Measurements from ENCODE around the gene GFER. TPM values are rescaled to one million over a fixed set of nuclear protein-coding genes. Genes with fewer than 3 reads are reported as not detected.
A peak's percentile ranks its signal among the peaks of the same experiment; 100 is the strongest.
"Not testable (repeated sequence)": the region's sequence is repeated elsewhere in the genome, so short reads cannot be mapped to it uniquely, and the experiment has no call there.

The GFER gene
- total RNA-seq, 2 donors from 2014 or later, result 18.1 to 20.6 TPM

DNA sequence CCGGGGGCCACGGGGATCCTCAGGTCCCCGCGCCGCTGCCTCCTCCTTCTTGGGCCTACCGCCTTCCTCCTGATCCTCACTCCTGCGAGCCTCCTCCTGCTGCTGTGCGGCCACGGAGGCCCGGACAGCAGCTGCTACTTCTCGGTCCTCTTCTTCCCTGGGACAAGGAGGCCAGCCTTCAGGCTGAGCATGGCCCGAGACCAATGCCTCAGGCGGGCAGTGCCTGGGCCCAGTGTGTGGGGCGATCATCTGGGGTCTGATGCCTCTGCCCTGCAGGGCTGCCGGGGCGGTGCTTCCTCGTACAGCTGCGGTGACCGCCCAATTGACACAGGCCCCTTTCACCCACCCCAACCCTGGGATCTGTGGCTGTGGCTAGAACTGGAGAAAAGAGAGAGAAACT is 17.0 kb downstream of the GFER start:
- ATAC-seq (no peak), DNase-seq (no peak)
- intact Hi-C loops (cut with DNase I), result no loop called here

DNA sequence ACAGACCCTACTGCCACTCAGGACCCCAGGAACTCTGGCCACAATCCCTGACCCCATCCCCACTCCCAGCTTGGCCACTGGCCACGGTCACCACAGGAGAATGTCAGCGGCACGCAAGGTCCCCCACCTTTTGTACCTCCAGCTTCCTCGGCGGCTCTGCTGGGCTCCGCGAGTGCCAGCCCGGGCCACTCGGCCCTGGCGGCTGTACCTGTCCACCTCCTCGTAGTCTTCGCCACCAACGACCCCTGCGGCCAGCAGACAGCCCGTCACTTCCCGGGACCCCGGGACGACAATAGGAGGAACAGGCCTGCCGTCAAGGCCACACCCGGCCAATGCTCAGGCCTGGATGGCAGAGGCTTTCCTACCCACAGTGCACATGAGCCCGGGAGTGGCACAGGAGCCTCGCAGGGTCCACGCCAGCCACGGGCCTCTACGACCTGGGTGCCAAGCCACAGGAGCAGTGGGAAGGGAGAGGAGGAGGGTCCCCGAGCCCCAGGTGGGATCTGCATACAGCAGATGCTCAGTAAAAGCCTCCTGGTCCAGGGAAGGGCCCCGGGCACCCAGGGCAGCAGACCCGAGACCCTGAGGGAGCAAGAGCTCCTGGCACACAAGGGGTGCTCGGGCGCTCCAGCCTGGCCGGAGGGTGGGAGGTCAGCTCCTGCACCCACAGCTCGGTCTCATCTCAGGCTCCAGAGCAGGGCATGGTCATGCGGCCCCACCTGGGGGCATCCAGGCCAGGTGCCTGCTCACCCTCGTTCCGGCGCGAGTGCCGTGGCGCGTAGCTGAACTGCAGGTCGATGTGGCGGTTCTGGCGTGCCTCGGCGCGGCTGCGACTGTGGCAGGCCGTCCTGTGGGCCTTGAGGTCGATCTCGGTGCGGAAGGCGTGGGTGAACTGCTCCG is 17.7 kb downstream of the GFER start:
- ATAC-seq (no peak), DNase-seq (no peak)
- intact Hi-C loops (cut with DNase I), result no loop called here

GRCh38 chr16:2002406-2003230 is 18.6 kb downstream of the GFER start:
- intact Hi-C loops (cut with DNase I), result no loop called here
- DNase-seq (peak; percentile 21), ATAC-seq (no peak)

DNA sequence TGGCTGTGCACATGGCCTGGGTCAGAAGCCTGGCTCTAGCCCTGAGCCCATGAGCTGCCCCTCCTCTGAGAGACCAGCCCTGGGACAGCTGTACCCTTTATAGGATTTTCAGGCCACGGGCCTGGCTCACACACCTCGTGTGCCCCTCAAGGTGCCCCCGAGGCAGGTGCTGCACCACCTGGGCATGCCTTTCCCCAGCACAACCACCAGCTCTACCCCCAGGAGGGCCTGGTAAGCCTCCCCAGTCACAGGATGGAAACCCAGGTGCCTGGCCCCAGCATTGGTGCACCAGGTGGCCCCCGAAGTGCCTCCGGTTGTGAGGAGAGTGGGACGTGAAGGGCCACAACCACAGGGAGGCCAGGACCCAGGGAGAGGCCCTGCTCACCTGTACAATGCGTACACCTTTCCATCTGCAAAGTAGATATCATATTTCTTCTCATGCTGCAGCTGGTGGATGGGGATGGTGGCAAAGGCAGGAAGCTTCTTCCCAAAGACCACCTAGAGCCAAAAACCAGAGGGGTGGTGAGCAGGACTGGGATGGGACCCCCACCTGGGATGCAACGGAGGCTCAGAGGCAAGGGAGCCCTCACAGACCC is 19.3 kb downstream of the GFER start:
- ATAC-seq (no peak), DNase-seq (no peak)
- intact Hi-C loops (cut with DNase I), result no loop called here

DNA sequence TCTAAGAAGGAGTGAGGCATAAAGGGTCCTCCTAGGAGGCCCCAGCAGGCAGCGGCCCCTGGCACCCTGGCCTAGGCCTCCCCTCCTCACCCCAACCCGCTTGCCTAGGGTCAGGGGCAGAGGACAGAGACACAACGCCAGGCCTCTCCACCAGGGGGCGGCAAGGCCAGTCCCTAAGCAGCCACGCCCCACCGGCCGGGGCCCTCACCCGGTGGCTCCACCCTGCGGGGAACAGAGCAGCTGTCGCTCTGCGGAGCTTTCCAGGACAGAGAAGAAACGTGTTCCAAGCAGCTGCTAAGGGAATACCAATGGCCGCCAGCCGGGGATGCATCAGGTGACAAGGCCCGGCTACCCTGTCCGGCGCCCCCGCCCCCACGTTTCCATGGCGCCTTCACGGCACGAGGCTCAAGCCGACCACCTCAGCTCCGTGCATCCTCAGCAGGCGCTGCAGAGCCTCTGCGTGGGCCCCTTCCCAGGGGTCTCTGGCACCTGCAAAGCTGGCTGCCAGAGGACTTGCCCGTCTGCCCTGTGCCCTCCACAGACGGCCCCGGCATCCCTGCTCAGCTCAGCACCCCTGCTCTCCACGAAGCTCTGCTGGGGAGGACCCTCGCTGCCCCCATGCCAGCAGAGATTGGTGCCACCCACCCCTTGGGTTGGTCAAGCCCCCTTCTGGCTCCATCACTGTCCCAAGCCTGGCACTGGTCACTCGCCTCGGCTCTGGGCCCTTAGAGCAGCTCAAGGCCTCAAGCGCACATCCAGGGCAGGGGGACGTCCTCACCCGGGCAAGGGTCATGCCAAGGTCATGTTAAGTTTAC is 20.0 kb downstream of the GFER start:
- ATAC-seq (peak; percentile 73 to 74), DNase-seq (peak; percentile 92)
- intact Hi-C loops (cut with DNase I), result no loop called here

GRCh38 chr16:2004795-2005517 is 21.0 kb downstream of the GFER start:
- DNase-seq (no peak), ATAC-seq (no peak)
- intact Hi-C loops (cut with DNase I), result no loop called here

DNA sequence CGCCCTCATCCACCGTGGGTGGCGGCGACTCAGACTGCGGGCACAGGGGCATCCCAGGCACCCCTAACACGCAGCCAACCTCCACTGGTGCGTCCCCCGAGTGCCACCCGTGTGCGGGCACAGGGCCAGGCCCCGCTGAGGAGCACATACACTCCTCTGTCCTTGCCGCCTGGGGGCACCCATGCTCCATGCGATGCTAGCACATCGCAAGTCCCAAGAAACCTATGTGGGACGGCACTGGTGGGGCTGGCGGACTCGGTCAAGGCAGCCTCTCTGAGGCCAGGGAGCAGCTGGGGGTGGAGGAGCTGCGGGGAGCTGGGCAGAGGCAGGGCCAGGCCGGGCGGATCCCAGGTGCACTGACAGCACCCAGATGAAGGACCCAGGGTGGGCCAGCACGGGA is 21.7 kb downstream of the GFER start:
- DNase-seq, result no peak
- no peak for ATAC-seq
- intact Hi-C loops (cut with DNase I), result no loop called here

GRCh38 chr16:2006317-2006716 is 22.3 kb downstream of the GFER start:
- DNase-seq, result no peak
- intact Hi-C loops (cut with DNase I), result no loop called here
- ATAC-seq, result no peak

DNA sequence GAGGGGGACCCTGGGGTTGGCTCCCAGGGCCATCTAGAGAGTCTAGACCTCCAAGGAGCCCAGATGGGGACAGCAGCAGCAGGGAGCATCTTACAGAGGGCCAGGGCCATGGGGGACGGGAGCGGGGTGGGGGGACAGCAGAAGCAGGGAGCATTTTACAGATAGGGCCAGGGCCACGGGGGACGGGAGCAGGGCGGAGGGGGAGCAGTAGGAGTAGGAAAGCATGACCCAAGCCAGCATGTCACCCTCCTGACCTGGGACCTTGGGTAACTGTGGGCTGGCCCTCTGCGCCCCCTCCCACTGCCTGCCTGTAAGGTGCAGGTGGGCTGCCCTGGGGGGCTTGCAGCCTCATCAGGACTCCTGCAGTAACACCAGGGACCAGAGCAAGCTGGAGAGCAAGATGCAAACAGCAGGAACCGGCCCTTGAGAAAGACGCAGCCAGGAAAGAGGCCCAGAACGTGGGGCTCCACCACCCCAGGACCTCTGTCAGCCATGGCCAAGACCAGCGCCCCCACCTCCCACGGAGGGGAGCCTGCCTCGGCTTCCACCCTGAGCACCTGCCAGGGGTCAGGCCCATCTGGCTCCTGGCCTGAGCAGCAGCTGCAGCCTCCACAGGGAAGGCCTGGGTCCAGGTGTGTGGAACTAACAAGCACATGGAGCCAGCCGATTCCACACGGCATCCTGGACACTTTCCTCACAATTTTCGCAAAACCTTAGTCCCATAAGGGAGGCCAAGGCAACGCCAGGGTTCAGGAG is 23.3 kb downstream of the GFER start:
- DNase-seq (no peak), ATAC-seq (no peak)
- intact Hi-C loops (cut with DNase I), result no loop called here

- DNase-seq (peak; percentile 68), ATAC-seq (peak in 1 of 2 donors; percentile 60)
- intact Hi-C loops (cut with DNase I), result no loop called here
Observed at GRCh38 chr16:2008009-2008526, 24.1 kb downstream of the GFER start.

- ATAC-seq (peak; percentile 2 to 3), DNase-seq (no peak)
- intact Hi-C loops (cut with DNase I), result no loop called here
Observed at GRCh38 chr16:2008631-2009163, 24.7 kb downstream of the GFER start.

- intact Hi-C loops (cut with DNase I), result no loop called here
- ATAC-seq, result peak; percentile 3 to 6
- DNase-seq, result no peak
Observed at GRCh38 chr16:2009164-2009711, 25.2 kb downstream of the GFER start.

DNA sequence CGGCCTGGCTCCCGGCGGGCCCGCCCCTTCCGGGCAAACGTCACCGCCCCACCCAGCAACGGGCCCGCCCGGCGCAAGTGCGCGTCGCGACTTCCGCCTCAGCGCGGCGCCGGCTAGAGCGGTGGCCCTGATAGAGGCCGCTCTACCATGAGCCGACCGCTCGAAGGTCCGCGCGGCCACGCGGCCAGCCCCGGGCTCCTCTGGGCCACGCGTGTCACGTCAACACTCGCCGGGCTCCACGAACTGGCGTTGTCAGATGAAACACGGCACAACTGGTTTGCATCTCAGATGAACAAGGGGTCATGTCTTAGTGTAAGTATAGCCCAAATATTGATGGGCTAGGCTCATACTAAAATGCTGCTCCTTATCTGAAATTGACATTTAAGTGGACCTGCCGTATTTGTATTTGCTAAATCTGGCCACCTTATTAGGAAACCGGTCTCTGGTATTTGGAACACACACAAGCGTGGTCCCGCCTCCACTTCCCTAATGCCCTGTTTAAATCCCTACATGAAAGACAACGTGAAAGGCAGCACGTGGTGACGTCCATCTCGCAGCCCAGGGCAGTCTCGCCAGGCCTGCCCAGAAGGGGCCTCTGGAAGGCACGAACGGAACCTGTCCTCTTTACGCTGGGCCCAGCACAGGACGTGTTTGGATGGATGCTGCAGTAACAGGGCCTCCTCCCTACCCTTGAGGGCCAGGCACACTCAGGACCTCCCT is 26.0 kb downstream of the GFER start, which contains the start of gene ZNF598:
Gene ZNF598, minus strand, starts transcription at position 31 of the 720 bp plus-strand sequence.
- DNase-seq, result peak; percentile 90
- intact Hi-C loops (cut with DNase I), result no loop called here
- peak; percentile 93 to 96 for ATAC-seq

GRCh38 chr16:2011726-2012125 is 27.7 kb downstream of the GFER start:
- intact Hi-C loops (cut with DNase I); DNase-seq; ATAC-seq: not testable (repeated sequence)

DNA sequence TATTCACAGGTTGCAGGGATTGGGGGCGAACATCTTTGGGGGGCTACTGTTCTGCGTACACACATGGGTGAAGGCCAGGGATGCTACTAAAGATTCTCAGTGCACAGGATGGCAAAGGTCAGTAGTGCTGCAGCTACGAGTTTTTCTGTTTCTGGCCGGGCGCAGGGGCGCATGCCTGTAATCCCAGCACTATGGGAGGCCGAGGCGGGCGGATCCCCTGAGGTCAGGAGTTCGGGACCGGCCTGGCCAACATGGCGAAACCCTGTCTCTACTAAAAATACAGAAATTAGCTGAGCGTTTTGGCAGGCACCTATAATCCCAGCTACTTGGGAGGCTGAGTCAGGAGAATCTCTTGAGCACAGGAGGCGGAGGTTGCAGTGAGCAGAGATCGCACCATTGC is 29.5 kb downstream of the GFER start:
- peak; percentile 17 for DNase-seq
- intact Hi-C loops (cut with DNase I), result no loop called here
- ATAC-seq, result no peak

Data from left cardiac atrium (tissue), 4 donors.